ENCODE data around the gene CCDC170. TPM values are rescaled to one million over a fixed set of nuclear protein-coding genes. Genes with fewer than 3 reads are reported as not detected.

CCDC170 gene
- total RNA-seq, 1 donor from 2014 or later, result 0.31 TPM

DNA sequence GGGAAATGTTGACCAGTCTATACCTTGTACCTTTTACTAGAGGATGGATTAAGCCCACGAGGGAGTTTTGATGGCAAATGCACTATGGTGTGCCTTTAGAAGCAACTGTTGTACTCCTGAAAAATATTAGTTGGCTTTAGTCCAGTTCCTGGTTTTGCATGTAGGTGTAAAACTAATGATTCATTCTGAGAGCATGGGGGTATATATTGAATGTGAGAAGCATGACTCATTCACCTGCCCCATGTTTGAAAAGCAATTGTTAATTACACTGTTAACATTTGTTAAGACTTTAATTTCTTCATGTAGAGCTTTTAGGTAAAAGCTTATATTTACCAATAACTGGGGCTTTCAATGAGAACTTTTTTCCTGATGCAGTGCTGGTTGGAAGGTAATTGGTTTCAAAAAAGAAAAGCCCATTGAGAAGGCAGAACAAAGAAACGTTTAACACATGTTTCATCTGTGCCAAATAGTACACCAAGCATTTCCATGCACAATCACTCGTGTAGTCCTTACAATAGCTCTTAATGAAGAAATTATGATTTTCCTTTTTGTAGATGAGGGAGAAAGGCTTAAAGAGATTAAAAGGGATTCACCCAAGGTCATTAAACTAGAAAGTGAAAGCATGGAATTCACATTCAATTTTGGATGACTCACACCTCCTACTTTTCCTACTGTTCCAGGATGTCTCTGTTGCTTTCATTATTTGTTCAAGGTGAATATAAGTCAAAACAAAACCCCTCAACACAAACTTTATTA is 134.1 kb downstream of the CCDC170 start:
- no peak for DNase-seq (ENCODE audit: low spot score)
- Mint-ChIP-seq H3K9me3 (ENCODE audit: unreplicated experiment) (no peaks in the 10 kb centered on the region), H3K4me3 (ENCODE audit: unreplicated experiment) (no peak overlapping the region), H3K27me3 (ENCODE audit: unreplicated experiment) (no peaks in the 10 kb centered on the region), H3K27ac (ENCODE audit: unreplicated experiment) (no peak overlapping the region), H3K4me1 (ENCODE audit: unreplicated experiment) (no peaks in the 10 kb centered on the region), H3K36me3 (ENCODE audit: low read depth, unreplicated experiment) (no peaks in the 10 kb centered on the region)
- no peak for TF ChIP-seq CTCF (IDR thresholded peaks at IDR 0.05; ENCODE audit: unreplicated experiment)

- Mint-ChIP-seq H3K27me3 (ENCODE audit: unreplicated experiment) (no peaks in the 10 kb centered on the region), H3K9me3 (ENCODE audit: unreplicated experiment) (no peaks in the 10 kb centered on the region), H3K4me3 (ENCODE audit: unreplicated experiment) (no peak overlapping the region), H3K27ac (ENCODE audit: unreplicated experiment) (no peak overlapping the region), H3K36me3 (ENCODE audit: low read depth, unreplicated experiment) (no peaks in the 10 kb centered on the region), H3K4me1 (ENCODE audit: unreplicated experiment) (no peaks in the 10 kb centered on the region)
- TF ChIP-seq CTCF (IDR thresholded peaks at IDR 0.05; ENCODE audit: unreplicated experiment), result no peak
- DNase-seq (ENCODE audit: low spot score), result no peak
Measured at GRCh38 chr6:151629791-151630190, 136.0 kb downstream of the CCDC170 start.

DNA sequence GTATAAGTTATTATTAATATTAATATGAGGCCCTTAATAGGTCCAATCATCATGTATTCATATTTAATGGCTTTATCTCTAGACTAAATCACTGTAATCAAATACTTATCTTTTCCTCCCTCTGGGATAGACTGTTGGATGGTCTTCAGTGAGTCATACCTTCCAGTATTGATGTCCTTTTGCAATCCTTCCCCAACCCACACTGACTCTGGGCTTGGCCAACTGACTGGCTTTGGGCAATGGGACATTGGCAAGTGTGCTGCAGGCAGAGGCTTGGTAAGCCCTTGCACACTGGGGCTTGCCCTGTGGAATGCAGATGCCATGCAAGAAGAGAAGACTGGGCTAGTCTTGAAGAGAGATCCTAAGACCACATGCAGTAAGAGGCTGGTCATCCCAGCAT is 136.6 kb downstream of the CCDC170 start:
- H3K4me3 Mint-ChIP-seq (ENCODE audit: unreplicated experiment), result no peak overlapping the region
- no peaks in the 10 kb centered on the region for H3K36me3 Mint-ChIP-seq (ENCODE audit: low read depth, unreplicated experiment)
- no peaks in the 10 kb centered on the region for H3K27me3 Mint-ChIP-seq (ENCODE audit: unreplicated experiment)
- H3K27ac Mint-ChIP-seq (ENCODE audit: unreplicated experiment), result no peak overlapping the region
- no peak for DNase-seq (ENCODE audit: low spot score)
- H3K9me3 Mint-ChIP-seq (ENCODE audit: unreplicated experiment), result no peaks in the 10 kb centered on the region
- TF ChIP-seq CTCF (IDR thresholded peaks at IDR 0.05; ENCODE audit: unreplicated experiment), result no peak
- H3K4me1 Mint-ChIP-seq (ENCODE audit: unreplicated experiment), result no peaks in the 10 kb centered on the region

DNA sequence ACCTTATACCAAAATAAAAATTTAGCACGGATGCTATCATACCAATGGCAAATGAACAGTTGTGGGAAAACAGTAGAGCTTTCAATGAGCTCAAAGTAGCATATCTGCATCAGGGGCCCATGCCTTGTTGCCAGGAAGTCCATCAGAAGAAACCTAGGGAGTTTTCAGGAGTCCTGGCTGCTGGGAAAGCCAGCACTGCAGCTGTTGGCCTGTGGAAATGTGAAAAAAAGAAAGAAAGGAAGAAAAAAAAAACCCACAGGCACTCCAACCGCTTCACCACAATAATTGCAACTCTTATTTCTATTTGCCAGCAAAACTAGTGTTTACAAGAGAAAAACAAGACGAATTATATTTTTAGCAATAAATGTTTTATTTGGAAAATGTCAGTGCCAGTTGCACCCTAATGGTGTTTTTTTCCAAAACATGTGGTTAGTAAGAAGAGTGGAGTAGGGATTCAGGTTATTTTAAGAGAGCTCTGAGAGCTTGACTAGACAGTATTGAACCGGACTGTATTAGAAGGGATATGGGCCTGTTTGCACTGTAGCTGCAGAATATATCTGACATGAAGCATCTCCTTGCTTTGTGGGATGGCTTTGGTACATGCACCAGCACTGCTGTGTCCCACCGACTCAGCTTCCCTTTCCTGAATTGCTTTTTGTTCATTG is 137.3 kb downstream of the CCDC170 start:
- H3K4me1 Mint-ChIP-seq (ENCODE audit: unreplicated experiment), result no peaks in the 10 kb centered on the region
- H3K4me3 Mint-ChIP-seq (ENCODE audit: unreplicated experiment), result no peak overlapping the region
- no peaks in the 10 kb centered on the region for H3K9me3 Mint-ChIP-seq (ENCODE audit: unreplicated experiment)
- no peak for TF ChIP-seq CTCF (IDR thresholded peaks at IDR 0.05; ENCODE audit: unreplicated experiment)
- no peaks in the 10 kb centered on the region for H3K36me3 Mint-ChIP-seq (ENCODE audit: low read depth, unreplicated experiment)
- no peak for DNase-seq (ENCODE audit: low spot score)
- no peak overlapping the region for H3K27ac Mint-ChIP-seq (ENCODE audit: unreplicated experiment)
- H3K27me3 Mint-ChIP-seq (ENCODE audit: unreplicated experiment), result no peaks in the 10 kb centered on the region

DNA sequence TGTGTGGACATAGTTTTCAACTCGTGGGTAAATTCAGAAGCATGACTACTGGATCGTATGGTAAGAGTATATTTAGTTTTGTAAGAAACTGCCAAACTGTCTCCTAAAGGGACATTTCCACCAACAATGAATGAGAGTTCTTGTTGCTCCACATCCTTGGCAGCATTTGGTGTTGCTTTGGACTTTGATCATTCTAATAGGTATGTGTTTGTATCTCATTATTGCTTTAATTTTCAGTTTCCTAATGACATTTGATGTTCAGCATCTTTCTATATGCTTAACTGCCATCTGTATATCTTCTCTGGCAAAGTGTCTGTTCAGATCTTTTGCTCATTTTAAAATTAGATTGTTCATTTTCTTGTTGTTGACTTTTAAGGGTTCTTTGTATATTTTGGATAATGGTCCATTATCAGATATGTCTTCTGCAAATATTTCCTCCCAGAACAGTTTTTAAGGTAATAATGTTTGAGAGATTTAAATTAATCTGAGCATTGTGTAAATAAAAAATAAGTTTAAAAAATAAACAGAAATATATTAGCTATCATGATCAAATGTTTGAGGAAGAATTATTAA is 138.7 kb downstream of the CCDC170 start:
- DNase-seq (ENCODE audit: low spot score), result no peak
- Mint-ChIP-seq H3K36me3 (ENCODE audit: low read depth, unreplicated experiment) (no peaks in the 10 kb centered on the region), H3K27ac (ENCODE audit: unreplicated experiment) (no peak overlapping the region), H3K4me1 (ENCODE audit: unreplicated experiment) (no peaks in the 10 kb centered on the region), H3K27me3 (ENCODE audit: unreplicated experiment) (no peaks in the 10 kb centered on the region), H3K4me3 (ENCODE audit: unreplicated experiment) (no peak overlapping the region), H3K9me3 (ENCODE audit: unreplicated experiment) (no peaks in the 10 kb centered on the region)
- TF ChIP-seq CTCF (IDR thresholded peaks at IDR 0.05; ENCODE audit: unreplicated experiment), result no peak

All from endothelial cell (in vitro differentiated cells).